NCI-H187 (cell line): ENCODE measurements around the gene MSANTD7.
"Not testable (repeated sequence)": the region's sequence is repeated elsewhere in the genome, so short reads cannot be mapped to it uniquely, and the experiment has no call there.

Experiments
- DNase-seq, 2 experiments: peaks; one replicate each; lab custom pipeline; 2025; lab: John Stamatoyannopoulos, UW

Gene MSANTD7, protein sequence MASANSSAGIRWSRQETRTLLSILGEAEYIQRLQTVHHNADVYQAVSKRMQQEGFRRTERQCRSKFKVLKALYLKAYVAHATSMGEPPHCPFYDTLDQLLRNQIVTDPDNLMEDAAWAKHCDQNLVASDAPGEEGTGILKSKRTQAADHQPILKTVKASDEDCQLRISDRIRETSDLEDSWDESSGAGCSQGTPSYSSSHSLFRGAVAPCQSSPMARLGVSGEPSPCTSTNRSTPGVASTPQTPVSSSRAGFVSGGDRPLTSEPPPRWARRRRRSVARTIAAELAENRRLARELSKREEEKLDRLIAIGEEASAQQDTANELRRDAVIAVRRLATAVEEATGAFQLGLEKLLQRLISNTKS

DNA sequence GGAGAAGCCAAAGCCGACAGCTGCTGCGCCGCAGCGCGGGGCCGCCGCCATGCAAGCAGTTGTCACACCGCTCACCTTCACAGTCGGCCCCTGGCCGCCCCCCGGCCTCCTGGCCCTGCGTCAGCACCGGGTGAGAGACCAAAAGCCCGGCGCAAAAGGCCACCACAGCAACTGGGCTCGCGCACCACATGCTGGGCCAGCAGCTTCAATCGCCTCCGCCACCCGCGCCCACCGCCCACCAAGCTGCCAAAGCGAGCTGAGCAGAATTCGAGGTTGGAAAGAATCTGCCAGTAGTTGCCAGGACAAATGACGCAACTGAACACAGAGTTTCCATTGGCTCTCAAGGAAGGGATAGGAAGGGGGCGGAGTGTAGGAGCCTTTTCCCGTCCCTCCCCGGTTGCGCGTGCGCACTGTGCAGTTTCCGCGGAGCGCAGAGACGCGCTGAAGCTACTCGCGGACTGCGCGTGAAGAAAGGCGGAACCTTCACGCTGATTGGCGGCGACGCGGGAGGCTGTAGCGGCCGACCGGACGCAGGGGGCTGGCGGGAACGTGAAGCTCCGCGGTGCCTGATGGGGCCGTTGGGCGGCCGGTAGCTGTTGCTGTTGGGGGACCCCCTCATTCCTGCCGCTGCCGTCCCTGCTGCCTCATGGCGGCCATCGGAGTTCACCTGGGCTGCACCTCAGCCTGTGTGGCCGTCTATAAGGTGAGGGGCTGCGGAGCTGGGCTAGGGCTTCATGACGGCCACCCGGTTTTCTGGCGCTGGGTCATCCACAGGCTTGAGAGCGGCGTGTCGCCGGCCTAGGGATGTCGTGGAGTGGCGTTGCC lies at the start of gene MSANTD7, which contains the start of the genes CDNF and HSPA14:
Gene MSANTD7, plus strand, starts transcription at position 550 of the 825 bp plus-strand sequence. CDS start 3,979 bp downstream, outside the sequence.
Gene CDNF, minus strand, starts transcription at position 281 of the 825 bp plus-strand sequence. Its CDS starts 91 bp downstream, at position 190.
Gene HSPA14, plus strand, starts transcription at position 550 of the 825 bp plus-strand sequence. Its CDS starts 97 bp downstream, at position 647.
- DNase-seq = peak; percentile 91 to 92

DNA sequence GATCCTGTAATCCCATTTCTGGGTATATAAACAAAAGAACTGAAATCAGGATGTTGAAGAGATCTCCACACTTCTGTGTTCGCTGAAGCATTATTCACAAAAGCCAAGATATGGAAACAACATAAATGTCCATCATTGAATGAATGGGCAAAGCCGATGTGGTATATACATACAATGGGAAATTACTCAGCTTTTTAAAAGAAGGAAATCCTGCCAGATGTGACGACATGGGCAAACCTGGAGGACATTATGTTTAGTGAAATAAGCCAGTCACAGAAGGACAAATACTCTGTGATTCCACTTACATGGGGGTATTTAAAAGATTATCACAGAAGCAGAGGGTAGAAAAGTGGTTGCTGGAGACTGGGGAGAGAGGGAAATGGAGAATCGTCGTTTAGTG lies 39.5 kb upstream of the MSANTD7 start:
- DNase-seq = no peak

DNA sequence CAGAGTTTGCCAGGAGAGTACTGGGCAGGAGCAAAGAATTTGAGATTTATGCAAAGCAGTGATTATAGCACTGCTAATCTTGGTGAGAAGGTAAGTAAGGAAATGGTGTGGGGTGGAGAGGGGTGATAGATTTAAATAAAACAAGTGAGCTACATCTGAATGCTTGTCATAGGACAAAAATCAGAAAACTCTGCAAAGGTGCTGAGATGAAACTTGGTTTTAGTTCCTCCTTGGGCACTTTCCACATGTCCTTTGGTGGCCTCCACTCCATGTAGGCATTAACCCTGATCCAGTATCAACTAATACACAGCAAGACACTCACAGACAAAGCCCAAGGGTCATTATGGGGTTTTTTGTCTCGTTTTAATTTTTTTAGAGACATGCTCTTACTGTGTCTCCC lies 37.7 kb upstream of the MSANTD7 start:
- no peak for DNase-seq

DNA sequence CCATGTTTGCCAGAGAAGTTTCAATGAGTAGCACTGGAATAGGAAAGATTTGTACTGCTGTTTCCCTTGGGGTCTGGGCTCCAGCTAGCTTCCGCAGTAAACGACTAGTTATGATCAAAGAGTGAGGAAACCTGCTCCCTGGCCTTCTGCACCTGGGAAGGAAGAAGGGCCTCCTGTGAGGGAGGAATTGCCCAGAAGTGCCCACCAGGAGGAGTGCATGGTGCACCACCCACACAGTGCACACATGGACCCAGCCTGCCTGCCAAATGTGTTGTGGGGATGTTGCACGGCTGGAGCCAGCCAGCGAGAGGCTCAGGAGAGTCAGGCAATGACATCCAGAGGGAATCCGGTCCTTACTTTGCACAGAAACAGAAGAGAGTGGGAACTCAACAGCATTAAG lies 36.4 kb upstream of the MSANTD7 start:
- no peak for DNase-seq

DNA sequence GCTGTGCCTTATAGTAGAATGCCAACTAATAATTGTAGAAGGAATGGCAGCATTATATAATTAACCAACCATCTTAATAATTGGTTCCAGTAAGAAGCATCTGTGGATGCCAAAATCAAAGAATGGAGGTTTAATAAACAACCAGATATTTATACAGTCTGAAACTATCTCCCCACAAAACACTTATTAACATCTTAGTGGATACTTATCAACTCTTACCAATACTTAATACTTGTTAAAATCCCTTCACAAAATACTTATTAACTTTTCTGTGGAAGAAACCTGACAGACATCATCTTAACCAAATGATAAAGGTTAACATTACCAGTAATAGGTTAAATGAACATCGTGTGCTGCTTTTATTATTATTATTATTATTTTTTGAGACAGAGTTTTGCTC lies 34.3 kb upstream of the MSANTD7 start:
- no peak for DNase-seq

DNA sequence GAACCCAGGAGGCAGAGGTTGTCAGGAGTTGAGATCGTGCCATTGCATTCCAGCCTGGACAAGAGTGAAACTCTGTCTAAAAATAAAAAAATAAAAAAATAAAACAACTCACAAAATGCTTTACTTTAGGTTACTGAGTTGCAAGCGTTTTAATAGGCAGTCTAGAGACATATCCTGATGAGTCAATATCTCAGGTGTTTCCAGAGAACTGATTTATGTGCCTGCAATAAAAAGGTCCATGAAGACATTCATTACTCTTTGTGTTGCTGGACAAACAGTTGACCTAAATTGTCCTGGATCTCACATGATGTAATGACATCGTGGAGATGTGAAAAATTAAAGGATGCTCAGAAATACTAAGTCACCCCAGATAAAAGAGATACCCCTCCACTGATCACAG lies 31.8 kb upstream of the MSANTD7 start:
- DNase-seq = no peak

DNA sequence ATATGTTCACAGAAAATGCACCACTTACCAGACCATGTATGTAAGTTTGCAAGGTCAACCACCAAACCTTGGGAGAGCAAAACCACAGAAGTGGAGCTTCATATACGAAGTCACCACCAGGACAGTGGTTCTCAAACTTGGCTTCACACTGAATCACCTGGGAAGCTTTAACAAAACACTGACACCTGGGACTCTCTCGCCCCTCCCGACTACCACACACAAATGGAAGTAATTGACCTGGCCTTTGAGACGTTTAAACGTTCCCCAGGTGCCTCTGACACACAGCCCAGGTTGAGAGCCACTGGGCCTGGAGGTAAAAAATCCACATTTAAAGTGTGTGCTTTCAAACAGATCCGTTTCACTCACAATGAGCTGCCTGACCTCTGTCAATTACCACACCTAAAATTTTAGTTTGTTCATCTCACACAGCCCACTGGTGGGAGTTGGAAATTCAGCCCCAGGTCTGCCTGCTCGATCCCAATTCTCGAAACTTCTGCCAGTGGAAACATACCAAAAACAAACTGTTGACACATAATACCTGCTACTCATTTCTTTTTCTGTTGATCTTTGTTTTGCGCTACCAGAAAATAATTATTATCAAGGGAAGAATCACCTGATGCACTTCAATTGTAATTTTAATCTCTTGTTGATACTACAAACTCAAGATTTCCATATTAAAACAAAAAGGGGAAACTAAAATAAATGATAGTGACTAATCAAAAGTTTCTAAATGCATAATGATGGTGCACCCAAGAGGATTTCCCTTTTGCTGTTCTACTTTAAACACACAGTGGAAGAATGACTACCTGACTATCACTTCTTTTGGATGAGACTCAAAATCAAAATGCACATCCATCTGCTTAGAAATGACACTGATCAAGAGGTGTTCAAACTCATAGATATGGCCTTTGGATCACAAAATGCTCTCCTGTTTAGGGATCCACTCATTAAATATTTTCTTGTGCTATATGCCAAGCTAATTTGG lies 26.8 kb upstream of the MSANTD7 start:
- DNase-seq = no peak

DNA sequence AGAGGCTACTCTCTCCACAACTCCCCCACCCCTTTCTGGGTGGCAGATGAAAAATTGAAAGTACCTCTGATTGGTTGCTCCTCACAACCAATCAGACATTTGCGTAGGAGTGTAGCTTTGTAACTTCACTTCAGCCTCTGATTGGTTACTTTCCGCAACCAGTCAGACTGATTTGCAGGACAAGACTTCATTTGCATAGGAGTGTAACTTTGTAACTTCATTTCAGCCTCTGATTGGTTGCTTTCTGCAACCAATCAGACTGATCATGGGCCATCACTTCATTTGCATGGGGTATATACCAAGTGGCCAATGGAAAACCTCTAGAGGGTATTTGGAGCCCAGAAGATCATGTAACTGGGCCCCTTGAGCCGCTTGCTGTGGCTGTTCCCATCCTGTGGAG lies 25.8 kb upstream of the MSANTD7 start:
- DNase-seq = no peak

DNA sequence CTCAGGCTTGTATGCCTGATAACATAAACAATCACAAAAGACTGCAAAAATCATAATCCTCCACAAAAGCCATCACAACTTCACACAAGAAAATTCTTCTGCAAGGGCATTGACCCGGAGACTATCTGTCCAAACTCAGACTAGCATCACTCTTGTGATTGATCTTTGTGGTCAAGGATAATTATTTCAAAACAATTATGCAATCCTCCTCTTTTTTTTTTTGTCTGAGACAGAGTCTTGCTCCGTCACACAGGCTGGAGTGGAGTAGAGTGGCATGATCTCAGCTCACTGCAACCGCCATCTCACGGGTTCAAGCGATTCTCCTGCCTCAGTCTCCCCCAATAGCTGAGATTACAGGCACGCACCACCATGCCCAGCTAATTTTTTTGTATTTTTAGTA lies 22.4 kb upstream of the MSANTD7 start:
- DNase-seq = no peak

DNA sequence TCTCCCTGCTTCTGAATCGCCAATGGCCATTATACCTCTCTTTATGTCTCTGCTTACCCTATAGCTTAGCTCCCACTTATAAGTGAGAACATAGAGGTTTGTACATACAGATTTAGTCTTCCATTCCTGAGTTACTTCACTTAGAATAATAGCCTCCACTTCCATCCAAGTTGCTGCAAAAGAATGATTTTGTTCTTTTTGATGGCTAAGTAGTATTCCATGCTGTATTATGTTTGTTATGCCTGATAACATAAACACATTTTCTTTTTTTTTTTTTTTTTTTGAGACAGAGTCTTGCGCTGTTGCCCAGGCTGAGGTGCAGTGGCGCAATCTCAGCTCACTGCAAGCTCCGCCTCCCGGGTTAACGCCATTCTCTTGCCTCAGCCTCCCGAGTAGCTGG lies 21.4 kb upstream of the MSANTD7 start:
- not testable (repeated sequence) for DNase-seq

DNA sequence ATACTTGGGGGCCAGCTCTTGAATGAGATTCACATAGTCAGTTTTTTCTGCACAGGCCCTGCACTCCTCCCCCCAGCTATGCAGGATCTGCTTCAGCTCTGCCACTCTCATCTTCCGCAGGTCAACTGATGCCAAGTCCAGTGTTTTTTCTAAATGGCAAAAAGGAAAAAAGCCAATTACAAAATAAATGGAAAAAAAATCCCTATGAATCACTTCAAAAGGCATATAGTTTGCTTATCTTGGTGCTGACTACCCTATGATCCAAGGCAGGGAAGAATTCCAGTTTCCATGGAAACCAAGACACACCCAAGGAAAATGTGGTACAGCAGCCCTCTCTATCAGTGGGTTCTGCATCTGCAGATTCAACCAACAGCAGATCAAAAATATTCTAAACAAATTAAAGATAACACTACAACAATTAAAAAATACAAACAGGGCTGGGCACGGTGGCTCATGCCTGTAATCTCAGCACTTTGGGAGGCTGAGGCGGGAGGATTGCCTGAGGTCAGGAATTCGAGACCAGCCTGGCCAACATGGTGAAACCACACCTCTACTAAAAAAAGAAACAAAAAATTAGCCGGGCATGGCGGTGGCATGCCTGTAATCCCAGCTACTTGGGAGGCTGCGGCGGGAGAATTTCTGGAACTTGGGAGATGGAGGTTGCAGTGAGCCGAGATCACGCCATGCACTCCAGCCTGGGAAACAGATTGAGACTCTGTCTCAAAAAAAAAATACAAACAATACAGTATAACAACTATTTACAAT lies 17.9 kb upstream of the MSANTD7 start:
- DNase-seq = no peak

DNA sequence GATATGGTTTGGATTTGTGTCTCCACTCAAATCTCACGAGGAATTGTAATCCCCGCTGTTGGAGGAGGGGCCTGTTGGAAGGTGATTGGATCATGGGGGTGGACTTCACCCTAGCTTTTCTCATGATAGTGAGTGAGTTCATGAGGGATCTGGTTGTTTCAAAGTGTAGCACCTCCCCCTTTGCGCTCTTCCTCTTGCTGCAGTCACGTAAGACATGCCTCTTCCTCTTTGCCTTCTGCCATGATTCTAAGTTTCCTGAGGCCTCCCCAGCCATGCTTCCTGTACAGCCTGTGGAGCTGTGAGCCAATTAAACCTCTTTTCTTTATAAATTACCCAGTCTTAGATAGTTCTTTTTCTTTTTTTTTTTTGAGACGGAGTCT lies 17.3 kb upstream of the MSANTD7 start:
- DNase-seq = no peak

DNA sequence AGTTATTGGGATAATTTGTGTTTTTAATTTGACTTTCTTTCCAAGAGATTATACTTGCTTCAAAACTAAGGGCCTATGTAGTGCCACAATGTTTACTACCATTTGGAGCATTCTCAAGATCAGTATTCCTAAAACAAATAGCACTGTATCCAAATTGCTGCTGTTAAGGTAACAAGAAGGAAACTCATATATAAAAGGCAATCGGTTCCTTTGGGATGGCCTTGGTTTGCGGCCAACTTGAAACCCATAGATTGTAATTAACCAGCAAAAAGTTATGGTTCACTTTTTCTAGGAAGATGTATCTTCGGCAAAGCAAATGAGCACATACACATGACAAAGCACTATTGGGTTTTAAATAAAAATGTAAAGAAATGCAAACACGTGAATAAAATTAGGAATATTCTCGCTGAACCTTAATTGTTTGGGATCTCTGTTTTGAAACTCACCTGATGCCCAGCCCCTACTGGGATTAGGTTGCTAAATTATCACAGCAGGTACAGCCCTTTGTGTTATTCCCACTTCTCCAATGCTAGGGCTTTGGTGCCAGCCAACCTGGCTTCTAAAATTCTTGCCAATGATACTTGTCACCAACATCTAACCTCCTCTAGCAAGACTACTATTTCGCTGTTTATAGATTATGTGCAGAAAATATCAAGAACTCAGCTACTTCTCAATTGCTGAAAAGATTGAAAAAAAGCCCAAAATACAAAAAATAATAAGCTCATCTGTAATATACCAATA lies 16.3 kb upstream of the MSANTD7 start:
- DNase-seq = no peak

DNA sequence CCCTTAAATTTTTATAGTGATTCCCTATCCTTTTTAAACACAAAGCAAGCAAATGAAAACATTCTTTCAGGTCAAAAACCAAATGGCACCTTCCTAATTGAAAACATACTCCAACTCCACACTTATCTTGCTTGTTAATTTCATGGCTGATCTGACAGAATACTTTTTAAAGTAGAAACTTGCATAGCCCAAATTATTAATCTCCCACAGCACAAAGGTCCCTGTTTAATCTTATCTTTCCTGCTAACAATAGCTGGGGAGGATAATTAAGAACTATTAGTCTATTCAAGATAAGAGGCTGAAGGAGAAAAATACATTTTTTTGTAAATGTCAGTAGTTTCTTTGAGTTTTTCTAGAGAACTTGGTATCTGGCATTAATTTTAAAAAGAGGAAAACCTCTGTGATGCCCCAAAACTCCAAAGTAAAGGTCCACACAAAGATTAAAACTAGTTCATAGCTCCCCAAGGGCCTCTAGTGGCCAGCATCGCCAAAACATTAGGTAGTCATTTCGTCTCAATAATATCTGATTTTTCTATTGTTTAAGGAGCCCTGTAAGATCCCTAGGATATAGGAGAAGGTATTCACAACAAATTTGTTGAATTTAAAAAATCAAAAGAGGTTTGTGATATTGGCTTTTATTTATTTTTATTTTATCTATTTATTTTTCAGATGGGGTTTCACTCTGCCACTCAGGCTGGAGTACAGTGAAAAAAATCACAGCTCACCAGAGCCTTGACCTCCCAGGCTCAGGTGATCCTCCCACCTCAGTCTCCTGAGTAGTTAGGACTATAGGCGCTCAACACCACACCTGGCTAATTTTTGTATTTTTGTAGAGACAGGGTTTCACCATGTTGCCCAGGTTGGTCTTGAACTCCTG lies 15.0 kb upstream of the MSANTD7 start:
- DNase-seq = no peak

DNA sequence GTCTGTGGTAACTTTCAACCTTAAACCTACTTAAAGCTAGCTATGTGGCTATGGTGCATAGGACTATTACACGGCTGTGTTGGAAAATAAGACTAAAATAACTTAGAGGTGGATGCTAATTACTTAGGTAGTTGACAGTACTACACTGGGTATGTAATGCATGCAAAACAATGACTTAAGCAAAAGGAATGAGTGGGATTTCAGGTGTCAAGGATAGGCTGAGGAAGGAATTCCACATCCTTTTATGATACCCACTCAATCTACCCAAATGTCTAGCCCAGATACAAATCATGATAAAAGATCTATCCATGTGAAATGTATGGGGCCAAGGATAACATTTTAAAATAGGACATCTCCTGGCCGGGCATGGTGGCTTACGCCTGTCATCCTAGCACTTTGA lies 14.1 kb upstream of the MSANTD7 start:
- DNase-seq = no peak

DNA sequence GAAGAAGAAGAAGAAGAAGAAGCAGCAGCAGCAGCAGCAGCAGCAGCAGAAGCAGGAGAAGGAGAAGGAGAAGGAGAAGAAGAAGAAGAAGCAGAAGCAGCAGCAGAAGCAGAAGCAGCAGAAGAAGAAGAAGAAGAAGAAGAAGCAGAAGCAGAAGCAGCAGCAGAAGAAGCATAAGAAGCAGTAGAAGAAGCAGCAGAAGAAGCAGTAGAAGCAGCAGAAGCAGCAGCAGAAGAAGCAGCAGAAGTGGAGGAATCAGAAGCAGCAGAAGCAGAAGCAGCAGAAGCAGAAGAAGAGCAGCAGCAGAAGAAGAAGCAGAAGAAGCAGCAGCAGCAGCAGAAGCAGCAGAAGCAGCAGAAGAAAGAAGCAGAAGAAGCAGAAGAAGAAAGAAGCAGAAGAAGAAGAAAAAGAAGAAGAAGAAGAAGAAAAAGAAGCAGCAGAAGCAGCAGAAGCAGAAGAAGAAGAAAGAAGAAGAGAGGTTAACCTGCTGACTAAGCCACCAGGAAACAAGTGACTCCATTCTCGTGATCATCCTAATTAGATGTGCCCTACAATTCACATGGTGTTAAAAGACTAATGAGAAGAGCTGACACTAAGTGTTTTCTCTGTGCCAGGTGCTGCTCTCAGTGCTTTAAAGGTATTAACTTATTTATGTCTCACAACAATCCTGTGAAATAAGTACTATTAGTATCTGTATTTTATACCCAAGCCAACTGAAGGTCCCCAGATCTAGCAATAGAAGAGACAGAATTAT lies 11.9 kb upstream of the MSANTD7 start:
- DNase-seq = no peak

DNA sequence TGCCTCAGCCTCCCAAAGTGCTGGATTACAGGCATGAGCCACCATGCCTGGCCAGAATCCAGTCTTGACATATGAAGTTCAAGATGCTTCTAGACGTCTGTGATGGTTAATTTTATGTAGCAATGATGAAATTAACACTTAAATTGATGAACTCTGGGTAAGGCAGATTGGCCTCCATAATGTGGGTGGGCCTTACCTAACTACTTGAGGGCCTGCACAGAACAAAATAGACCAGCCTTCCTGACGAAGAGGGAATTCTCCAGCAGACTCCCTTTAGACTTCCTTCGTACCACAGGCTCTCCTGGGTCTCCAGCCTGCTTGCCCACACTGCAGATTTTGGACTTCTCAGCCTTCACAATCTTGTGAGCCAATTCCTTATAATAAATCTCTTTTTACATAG lies 5.0 kb upstream of the MSANTD7 start:
- no peak for DNase-seq

DNA sequence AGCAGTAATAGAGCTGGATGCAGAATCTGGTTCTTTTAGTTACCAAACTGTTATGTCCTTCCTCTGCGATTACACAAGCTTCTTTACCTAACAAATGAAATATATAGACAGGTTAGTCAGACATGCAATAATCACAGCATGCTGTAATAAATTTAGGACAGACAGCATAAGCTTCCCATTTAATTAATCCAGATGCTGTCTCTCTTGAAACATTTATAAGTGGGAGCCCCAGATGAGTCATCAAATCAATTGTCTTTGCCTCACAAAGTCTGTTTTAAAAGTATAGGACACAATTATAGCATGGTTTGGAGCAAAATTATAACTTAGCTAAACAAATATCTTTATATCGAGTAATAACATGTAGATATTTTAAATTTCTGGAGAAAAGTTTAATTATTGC lies 1.9 kb upstream of the MSANTD7 start:
- no peak for DNase-seq
